ENCODE data around the gene TPRN.
A peak's percentile ranks its signal among the peaks of the same experiment; 100 is the strongest.

Gene TPRN

DNA sequence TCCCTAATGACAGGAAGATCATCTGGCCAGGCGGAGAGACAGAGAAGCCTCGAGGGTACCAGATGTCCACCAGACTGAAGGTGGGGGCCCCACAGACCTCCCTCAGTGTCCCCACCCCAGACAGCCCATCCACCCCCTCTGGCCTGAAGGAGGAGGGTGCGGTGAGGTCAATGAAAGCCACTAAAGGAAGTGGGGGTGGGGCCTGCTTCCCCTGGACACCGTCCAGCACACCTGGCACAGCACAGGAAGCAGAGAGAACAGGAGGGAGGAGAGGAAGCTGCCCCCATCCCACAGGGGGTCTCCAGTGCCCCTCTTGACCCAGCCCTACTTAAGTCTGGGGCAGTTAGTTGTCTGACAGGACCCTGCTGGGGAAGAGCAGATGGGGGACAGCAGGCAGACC is 41.9 kb downstream of the TPRN start:
- DNase-seq = no peak

DNA sequence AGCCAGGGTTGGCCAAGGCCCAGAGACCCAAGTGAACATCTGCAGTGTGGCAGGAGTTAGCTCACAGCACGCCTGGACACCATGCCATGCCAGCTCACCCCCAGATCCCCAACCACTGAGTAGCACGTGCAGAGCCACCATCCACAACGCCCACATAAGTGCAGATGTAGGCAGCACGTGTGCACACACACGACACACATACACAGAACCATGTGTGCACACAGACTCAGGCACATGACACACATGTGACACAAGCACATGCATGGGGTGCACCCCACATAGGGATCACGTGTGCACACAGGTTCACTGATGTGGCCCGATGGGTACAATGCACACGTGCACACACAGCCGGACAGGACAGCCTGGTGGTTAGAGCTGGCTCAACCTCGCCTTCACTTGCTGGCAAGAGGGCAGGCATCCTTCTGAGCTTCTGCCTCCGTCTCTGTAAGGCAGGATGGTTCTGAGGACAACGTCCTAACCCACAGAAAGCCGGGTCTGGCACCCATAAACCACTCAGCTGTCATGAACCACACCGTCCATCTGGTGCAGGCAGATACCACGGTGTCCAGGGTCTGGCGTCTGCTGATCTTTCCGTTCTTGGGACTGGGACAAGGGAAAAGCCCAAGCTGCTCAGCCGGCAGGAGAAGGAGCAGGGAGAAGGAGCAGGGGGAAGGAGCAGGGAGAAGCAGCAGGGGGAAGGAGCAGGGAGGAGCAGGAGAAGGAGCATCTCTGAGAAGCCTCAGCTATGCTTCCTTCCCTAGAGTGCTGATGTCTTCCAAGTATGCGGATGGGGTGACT is 42.7 kb downstream of the TPRN start:
- no peak for DNase-seq

DNA sequence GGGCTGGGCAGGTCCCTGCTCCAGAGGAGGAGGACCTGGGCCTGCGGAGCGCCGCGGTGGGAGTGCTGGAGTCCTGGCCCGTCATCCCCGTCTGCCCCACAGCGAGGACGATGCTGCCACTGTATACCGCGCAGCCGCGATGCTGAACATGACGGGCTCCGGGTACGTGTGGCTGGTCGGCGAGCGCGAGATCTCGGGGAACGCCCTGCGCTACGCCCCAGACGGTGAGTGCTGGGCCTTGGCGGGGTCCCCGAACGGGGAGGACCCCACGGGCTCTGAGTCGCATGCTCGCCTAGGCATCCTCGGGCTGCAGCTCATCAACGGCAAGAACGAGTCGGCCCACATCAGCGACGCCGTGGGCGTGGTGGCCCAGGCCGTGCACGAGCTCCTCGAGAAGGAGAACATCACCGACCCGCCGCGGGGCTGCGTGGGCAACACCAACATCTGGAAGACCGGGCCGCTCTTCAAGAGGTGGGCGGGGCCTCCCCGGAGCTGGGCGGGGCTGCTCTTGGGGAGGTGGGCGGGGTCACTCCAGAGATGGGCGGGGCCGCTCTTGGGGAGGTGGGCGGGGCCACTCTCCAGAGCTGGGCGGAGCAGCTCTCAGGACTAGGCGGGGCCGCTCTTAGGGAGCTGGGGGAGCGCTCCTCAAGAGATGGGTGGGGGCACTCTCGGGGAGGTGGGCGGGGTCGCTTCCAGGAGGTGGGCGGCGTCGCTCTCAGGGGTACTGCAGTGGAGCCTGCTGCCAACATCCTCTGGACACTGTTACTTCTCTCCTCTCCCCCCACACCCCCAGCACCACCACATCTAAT is 43.8 kb downstream of the TPRN start:
- DNase-seq = no peak

DNA sequence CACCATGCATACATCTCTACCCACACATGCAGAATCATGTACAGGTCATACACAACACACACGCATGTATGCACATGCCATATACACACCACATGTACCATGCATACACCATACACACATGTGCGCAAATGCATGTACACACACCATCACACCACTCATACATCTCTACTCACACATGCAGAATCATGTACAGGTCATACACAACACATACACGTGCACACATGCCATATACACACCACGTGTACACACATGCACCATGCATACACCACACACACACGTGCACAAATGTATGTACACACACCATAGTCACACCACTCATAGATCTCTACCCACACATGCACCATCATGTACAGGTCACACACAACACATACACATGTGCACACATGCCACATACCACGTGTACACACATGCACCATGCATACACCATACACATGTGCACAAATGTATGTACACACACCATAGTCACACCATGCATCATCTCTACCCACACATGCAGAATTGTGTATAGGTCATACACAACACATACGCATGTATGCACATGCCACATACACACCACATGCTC is 47.6 kb downstream of the TPRN start:
- DNase-seq = no peak

DNA sequence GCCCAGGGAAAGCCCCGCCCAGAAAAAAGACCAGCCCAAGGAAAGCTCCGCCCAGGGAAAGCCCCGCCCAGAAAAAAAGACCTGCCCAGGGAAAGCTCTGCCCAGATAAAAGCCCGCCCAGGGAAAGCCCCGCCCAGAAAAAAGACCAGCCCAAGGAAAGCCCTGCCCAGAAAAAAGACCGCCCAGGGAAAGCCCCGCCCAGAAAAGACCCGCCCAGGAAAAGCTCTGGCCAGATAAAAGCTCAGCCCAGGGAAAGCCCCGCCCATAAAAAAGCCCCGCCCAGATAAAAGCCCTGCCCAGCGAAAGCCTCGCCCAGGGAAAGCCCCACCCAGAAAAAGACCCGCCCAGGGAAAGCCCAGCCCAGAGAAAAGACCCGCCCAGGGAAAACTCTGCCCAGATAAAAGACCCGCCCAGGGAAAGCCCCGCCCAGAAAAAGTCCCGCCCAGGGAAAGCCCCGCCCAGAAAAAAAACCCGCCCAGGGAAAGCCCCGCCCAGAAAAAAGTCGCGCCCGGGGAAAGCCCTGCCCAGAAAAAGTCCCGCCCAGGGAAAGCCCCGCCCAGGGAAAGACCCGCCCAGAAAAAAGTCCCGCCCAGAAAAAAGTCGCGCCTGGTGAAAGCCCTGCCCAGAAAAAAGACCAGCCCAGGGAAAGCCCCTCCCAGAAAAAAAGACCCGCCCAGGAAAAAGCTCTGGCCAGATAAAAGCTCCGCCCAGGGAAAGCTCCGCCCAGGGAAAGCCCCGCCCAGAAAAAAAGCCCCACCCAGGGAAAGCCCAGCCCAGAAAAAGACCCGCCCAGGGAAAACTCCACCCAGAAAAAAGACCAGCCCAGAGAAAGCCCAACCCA is 49.7 kb downstream of the TPRN start:
- peak; percentile 93 for DNase-seq

DNA sequence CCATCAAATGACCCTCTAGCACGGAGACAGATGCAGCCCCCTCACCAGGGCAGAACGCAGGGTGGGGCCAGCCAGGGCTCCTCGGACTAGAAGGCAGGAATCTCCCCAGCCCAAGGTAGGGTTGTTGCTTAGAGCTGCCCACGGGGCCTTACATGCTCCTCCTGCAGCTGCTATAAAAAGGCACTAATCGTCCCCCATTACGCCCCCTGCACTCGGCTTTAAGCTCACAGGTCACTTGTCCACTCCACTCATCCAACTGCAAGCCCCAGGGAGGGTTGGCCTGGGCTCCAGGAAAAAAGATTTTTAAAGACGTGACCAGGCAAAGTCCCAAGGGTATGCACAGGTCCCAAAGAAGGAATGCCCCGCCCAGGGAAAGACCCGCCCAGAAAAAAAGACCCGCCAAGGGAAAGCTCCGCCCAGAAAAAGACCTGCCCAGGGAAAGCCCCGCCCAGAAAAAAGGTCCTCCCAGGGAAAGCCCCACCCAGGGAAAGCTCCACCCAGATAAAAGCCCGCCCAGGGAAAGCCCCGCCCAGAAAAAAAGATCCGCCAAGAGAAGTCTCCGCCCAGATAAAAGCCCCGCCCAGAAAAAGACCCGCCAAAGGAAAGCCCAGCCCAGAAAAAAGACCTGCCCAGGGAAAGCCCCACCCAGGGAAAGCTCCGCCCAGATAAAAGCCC is 50.5 kb downstream of the TPRN start:
- no peak for DNase-seq

DNA sequence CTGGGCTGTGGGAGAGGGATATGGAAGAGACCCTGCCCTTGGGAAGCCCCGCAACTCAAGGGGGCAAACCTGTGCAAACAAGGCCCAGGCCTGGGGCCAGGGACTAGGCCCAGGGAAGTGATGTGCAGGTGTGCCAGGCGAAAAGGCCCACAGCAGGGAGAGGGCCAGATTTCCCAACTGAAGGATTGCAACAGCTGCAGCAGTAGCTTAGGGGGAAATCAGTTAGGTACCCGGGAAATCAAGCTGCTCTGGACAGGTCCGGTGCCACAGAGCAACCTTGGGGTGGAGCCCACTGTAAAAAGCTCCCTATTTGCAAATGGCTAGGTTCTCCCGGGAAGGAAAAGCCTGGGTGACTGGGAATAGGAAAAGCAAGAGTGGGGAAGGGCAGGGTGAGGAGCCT is 51.2 kb downstream of the TPRN start:
- no peak for DNase-seq

DNA sequence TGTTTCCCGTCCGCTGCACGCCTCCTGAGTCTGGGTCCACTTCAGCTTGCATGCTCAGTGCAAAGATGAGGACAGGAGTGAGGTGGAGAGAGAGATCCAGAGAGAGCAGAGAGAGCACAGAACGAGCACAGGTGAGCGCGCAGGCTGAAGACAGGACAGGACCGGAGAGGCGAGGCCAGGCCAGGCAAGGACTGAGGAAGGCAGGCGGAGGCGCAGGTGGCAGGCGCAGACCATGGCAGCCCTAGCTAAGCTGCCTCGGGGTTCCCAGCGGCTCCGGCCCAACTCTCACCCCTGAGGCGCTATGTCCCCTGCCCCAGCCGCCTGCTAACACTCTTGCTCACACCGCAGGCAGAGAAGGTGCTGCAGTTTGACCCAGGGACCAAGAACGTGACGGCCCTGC is 51.9 kb downstream of the TPRN start:
- DNase-seq = no peak

DNA sequence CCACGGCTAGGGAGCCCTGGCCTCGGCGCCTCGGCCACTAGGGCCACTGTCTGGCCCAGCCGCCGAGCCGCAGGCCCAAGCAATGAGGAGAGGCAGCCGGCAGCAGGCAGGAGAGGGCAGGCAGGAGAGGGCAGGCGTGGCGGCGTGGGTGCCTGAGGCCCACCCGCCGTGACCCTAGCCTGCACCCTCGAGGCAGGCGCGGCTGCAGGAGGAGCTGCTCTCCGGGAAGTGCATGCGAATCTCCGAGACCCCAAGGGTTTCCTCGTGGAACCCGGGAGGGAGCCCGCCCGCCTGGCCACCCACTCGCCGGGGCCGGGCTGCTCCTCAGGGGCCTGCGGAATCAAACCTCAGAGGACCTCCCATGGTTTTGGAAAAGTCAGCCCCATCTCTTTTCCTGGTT is 52.3 kb downstream of the TPRN start:
- DNase-seq = no peak

DNA sequence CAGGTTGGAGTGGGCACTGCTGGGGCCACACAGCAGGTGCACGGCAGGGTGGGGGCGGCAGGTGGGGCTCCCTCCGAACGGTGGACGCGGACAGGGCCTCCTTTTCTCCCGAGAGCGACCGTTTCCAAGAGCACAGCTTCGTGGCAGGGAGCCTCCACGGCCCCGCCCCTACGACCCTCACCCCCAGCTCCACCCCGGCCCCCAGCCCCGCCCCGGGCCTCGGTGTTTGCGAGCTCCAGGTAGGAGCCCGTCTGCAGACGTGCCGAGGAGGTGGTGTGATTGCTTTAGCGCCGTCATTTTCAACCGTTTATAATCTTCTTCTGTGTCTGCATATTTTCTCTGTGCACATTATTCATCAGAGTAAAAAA is 52.8 kb downstream of the TPRN start:
- no peak for DNase-seq

DNA sequence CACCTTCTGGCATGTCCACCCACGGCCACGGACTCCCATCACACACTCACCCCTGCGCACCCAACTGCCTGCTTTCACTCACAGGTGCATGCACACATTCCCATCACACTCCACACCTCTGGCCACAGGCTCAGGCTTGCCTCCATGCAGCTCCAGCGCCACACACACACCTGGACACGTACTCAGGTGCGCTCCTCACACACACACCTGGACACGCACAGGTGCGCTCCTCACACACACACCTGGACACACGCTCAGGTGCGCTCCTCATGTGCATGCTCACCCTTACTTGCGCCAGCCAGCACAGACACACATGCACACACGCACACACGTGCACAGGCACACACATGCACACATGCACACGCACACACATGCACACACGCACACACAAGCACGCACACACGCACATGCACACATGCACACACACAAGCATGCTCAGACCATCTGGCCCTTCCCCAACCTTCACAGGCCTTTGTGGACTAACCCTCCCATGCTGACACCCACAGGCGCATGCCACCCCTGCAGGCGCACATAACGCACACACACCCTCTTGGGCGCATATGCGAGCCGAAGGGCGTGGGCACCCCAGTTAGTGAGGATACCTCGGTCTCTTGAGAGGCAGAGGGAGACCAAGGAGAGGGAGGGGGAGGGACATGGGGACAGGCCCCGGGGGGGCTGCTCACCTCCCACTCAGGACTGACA is 53.3 kb downstream of the TPRN start:
- DNase-seq = no peak

DNA sequence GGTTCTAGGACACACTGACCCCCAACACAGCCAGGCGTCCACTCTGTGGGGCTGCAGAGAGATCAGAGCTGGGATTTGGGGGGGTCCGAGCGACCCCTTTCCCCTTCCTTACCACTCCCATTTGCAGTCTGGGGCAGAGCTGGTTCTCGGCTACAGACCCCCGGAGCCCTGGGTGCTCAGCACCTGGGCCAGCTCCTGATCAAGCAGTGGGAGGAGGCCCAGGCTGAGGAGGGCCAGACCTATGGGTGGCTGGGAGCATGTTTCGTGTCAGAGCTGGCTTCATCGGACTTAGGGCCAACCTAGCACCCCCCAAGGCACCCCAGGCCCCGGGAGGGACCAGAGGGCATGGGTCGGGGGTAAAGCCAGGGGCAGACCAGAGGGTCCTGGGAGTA is 54.0 kb downstream of the TPRN start:
- no peak for DNase-seq

DNA sequence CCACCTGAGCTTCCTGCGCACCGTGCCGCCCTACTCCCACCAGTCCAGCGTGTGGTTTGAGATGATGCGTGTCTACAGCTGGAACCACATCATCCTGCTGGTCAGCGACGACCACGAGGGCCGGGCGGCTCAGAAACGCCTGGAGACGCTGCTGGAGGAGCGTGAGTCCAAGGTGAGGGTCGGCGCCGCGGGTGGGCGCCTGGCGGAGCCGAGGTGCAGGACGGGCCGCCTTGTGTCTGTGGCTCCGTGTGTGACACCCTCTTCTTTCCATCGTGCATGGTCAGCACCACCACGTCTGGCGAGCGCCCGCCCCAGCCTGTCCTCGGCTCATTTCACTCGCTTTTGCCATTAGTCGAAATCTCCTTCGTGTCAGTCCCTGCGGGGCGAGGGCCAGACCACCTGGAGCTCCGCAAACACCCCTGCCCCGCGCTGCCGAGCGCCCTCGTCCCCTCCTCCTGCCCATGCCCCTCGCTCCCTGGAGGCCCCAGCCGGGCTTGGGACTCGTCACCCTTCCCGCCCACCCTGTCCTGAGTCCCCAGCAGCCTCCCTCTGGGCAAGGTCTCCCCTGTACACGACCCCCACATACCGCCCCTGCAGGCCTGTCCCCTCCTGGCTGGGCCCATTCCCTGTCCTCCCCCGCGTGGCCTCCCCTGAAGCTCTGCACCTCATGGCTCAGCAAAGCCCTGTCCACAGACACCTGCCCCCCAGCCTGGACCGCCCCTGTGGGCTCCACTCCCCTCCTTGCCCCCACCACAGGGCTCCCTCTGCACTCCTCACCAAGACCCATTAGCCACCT is 54.6 kb downstream of the TPRN start:
- DNase-seq = no peak

DNA sequence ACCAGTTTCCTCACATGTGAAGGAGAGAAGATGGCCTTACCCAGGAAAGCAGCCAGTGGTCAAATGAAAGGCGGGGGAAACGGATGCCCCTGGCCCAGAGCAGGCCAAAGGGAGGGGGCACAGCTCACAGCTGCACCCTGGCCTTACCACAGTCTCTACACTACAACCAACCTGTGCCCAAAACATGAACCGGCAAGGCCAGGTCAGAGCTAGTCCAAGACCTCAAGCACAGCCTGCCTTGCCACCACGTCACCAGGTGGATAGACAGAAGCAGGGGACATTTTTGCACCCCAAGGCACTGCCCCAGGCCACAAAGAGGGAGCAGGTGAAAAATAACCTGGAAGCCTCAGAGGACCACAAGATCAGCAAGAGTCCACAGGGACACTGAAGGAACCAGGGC is 57.1 kb downstream of the TPRN start:
- DNase-seq = no peak

DNA sequence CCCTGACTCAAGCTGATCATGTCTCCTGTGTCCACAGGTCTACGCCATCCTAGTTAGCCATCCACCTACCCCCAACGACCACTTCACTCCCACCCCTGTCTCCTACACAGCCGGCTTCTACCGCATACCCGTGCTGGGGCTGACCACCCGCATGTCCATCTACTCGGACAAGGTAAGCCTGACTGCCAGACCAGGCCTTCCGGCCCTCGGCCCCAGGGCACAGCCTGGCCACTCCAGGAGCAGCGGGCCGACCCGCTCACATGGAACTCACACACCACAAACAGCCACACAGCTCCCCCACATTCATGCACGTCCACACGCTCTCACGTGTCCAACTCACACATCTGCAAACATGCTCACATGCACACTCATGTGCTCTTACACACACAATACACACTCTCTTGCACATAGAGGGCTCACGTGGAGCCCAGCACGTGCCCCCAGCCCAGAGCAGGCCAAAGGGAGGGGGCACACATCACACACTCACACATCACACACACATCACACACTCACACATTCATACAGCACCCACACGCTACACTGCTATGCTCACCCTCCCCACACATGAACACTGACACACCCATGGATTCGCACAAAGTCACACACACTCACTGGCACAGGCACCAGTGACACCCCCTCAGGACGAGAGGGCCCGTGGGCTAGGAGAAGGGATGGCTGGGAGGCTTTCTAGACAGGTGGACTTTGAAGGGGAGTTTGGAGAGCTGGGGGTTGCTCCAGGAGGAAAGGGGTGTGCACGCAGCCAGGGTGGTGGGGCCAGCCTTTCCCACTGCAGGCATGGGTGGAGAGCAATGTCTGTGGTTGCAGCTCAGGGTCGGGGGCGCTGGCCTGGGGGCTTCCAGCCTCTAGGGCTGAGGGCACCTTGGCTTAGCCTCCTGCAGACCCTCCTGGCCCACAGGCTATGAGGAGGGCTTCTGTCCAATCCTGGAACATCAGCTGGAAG is 58.3 kb downstream of the TPRN start:
- no peak for DNase-seq

All from NCI-H2171 treated with DMSO at 0.1 percent for 48 hours (cell line).